Testis (tissue), 3 donors: Measurements from ENCODE around the gene DBP. TPM values are rescaled to one million over a fixed set of nuclear protein-coding genes. Genes with fewer than 3 reads are reported as not detected.
A peak's percentile ranks its signal among the peaks of the same experiment; 100 is the strongest.

Experiments
- DNase-seq: peaks from one replicate; pipeline ENCODE4 v3.0.0-alpha.2; 2019
- H3K27ac ChIP-seq, 2 donors: fragments of 200-600 bp; sonication (generic); one replicate each; pipeline ENCODE4 v1.5.1; 2019
- H3K27me3 ChIP-seq: fragments of 200-600 bp; sonication (generic); one replicate; pipeline ENCODE4 v1.5.1; 2019
- H3K36me3 ChIP-seq: fragments of 200-600 bp; sonication (generic); one replicate; pipeline ENCODE4 v1.5.1; 2017; ENCODE audit warnings: low read depth; ENCODE audit errors: missing control alignments
- H3K4me1 ChIP-seq: fragments of 200-600 bp; sonication (generic); one replicate; pipeline ENCODE4 v1.5.1; 2019
- H3K4me3 ChIP-seq, 2 donors: fragments of 200-600 bp; sonication (generic); one replicate each; pipeline ENCODE4 v1.5.1; 2017 to 2019
- H3K9me3 ChIP-seq: fragments of 200-600 bp; sonication (generic); one replicate; pipeline ENCODE4 v1.5.1; 2017
- POLR2A ChIP-seq: fragments of 450-650 bp; IDR thresholded peaks from one replicate; pipeline ENCODE4 v1.6.1; 2017; ENCODE audit warnings: antibody characterized with exemption, mild to moderate bottlenecking, moderate library complexity
- WGBS, 2 donors: methylation state at CpG; one replicate each; pipeline ENCODE4 v1.1.5; 2018; 5-methylcytosine and 5-hydroxymethylcytosine counted together
- intact Hi-C: fragments of 100-400 bp; cut with DNase I; formaldehyde crosslinking; loops from one replicate; pipeline ENCODE4 v1.15.1; 2023; ENCODE audit warnings: low total_unique reads
- polyA plus RNA-seq: library from polyadenylated mRNA; stranded (reverse); fragments of 350-450 nt; fragmentation: Illumina TruSeq; extraction: RNeasy Lipid Tissue Mini Kit (QIAGEN cat#74804); gene quantifications from one replicate; pipeline ENCODE4 v1.2.3, GENCODE V29; 2014; ENCODE audit warnings: low read depth, low replicate concordance; ENCODE audit not compliant: insufficient read depth
- total RNA-seq, 2 donors: library from RNA; depleted of rRNA; stranded (reverse); fragments of >200 nt; gene quantifications; one replicate each; pipeline ENCODE4 v1.2.3, GENCODE V29; 2016
- TF ChIP-seq, protein P1 (sequence below), 3 experiments: fragments of 450-650 bp in 2 of 3; fragments of 200-600 bp in 1 of 3; sonication (generic) in 1 of 3; IDR thresholded peaks; one replicate each; pipeline ENCODE4 v1.5.1; 2016 to 2019; ENCODE audit warnings: antibody characterized with exemption in 3 of 3, mild to moderate bottlenecking in 2 of 3, moderate library complexity in 1 of 3

Gene DBP
- total and polyA plus RNA-seq, 3 donors from 2014 or later = 30.4 to 51.0 (median 48.9) TPM

DNA sequence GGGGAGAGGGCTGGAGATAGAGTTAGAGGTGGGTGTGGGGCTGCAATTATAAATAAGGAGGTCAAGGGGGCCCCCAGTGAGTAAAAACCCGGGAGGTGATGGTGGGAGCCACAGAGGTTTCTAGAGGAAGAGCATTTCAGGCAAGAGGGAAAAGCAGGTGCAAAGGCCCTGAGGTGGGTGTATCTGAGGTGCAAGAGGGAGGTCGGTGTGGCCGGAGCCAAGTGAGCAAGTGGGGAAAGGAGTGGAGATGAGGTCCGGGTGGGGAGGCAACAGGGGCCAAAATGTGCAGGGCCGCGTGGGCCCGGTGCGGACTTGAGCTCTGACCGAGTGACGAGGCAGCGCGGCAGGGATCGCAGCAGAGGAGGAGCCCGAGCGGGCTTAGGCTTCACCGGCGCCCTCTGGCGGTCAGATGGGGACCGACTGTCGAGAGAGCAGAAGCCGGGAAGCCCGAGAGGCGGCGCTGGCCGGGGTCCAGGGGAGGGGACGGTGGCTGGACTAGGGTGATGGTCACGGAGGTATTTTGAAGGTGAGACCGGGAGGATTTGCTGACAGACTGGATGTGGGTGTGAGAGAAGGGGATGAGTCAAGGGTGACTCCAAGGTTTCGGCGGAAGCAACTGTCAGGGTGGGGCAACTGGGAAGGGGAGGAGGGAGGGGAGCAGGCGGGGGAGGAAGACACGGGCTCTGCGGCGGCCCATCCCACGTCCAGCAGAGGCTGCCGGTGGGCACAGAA lies 48.3 kb downstream of the DBP start:
- peak overlapping the region; percentile 4 to 49 for H3K4me3 ChIP-seq
- DNase-seq = peak; percentile 95
- H3K4me1 ChIP-seq = no peaks in the 10 kb centered on the region
- no peaks in the 10 kb centered on the region for H3K36me3 ChIP-seq
- intact Hi-C loops = loop anchor here (10.0 kb wide), 1 partner anchor 84 kb away; no protein-coding TSS in a partner anchor
- no peaks in the 10 kb centered on the region for H3K27me3 ChIP-seq
- 3% methylated on average over 35 to 36 of the region's 36 CpGs for WGBS, 2 donors
- no peak overlapping the region for H3K27ac ChIP-seq
- TF ChIP-seq, protein P1, sequence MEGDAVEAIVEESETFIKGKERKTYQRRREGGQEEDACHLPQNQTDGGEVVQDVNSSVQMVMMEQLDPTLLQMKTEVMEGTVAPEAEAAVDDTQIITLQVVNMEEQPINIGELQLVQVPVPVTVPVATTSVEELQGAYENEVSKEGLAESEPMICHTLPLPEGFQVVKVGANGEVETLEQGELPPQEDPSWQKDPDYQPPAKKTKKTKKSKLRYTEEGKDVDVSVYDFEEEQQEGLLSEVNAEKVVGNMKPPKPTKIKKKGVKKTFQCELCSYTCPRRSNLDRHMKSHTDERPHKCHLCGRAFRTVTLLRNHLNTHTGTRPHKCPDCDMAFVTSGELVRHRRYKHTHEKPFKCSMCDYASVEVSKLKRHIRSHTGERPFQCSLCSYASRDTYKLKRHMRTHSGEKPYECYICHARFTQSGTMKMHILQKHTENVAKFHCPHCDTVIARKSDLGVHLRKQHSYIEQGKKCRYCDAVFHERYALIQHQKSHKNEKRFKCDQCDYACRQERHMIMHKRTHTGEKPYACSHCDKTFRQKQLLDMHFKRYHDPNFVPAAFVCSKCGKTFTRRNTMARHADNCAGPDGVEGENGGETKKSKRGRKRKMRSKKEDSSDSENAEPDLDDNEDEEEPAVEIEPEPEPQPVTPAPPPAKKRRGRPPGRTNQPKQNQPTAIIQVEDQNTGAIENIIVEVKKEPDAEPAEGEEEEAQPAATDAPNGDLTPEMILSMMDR (IDR thresholded peaks at IDR 0.05) = peak; percentile 82 to 87 (median 86)
- TF ChIP-seq POLR2A = no peak
- no peaks in the 10 kb centered on the region for H3K9me3 ChIP-seq

DNA sequence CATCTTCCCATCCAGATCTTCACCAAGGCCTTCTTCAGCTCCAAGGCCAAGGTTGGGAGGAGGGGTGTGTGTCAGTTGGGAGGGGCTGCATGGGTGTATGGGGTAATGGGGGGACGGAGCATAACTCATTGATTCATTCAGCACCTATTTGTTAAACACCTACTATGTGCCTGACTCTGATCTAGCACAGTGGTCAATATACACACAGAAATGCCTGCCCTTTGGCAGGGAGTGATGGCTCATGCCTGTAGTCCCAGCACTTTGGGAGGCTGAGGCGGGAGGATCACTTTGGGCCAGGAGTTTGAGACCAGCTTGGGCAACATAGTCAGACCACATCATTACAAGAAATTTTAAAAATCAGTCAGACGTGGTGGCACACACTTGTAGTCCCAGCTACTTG lies 49.8 kb downstream of the DBP start:
- Histone ChIP-seq H3K4me1 (no peaks in the 10 kb centered on the region), H3K36me3 (no peaks in the 10 kb centered on the region), H3K27ac (no peak overlapping the region), H3K9me3 (no peaks in the 10 kb centered on the region), H3K4me3 (no peak overlapping the region), H3K27me3 (no peaks in the 10 kb centered on the region)
- WGBS, 2 donors = 73 to 92% methylated on average over 2 to 3 of the region's 3 CpGs
- no peak for TF ChIP-seq POLR2A
- TF ChIP-seq, protein P1 (IDR thresholded peaks at IDR 0.05) = no peak
- intact Hi-C loops = loop anchor here (10.0 kb wide), 1 partner anchor 83 kb away; no protein-coding TSS in a partner anchor
- DNase-seq = no peak

DNA sequence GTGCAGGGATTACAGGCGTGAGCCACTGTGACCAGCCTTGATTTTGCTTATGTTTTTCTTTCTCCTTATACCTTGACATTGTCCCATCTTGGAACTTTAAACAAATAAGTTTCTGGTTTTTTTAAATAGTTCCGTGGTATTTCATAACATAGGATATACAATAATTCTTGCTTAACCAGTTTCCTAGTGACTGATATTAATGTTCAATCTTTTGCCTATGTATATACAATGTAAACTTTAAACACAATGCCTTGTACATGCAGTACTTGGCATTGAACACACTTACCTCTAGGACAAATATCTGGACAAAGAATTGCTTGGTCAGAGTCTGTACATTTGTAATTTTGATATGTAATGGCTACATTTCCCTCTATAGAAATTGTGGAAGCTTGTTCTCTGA lies 55.0 kb downstream of the DBP start:
- intact Hi-C loops = loop anchor here (10.0 kb wide), 1 partner anchor 77 kb away; no protein-coding TSS in a partner anchor
- TF ChIP-seq, protein P1 (IDR thresholded peaks at IDR 0.05) = no peak
- TF ChIP-seq POLR2A = no peak
- no peak overlapping the region for H3K4me3 ChIP-seq

More for the DNA sequence above, 55.0 kb downstream of the DBP start:
- no peaks in the 10 kb centered on the region for H3K36me3 ChIP-seq
- no peaks in the 10 kb centered on the region for H3K27me3 ChIP-seq
- DNase-seq = no peak
- no peaks in the 10 kb centered on the region for H3K4me1 ChIP-seq
- no peak overlapping the region for H3K27ac ChIP-seq
- 83 to 93% methylated on average over 2 of the region's 2 CpGs for WGBS, 2 donors
- no peaks in the 10 kb centered on the region for H3K9me3 ChIP-seq

Other genes with a start within 250 kb of the DBP start
- 100 to 1,000 TPM; 149 to 155 TPM for gene KDELR1, start 245.8 kb downstream of the DBP start, total RNA-seq
- gene KDELR1, start 245.8 kb downstream of the DBP start, polyA plus RNA-seq = 187 TPM
- gene GRIN2D, start 243.7 kb downstream of the DBP start, total RNA-seq = 1 to 10 TPM; 2.4 to 2.7 TPM
- 1.4 TPM for gene GRIN2D, start 243.7 kb downstream of the DBP start, polyA plus RNA-seq
- 10 to 100 TPM; 32.8 to 35.2 TPM for gene GRWD1, start 191.4 kb downstream of the DBP start, total RNA-seq
- 17.8 TPM for gene GRWD1, start 191.4 kb downstream of the DBP start, polyA plus RNA-seq
- gene KCNJ14, start 181.8 kb downstream of the DBP start, total RNA-seq = 1 to 10 TPM; 1.6 to 2.2 TPM
- 0.66 TPM for gene KCNJ14, start 181.8 kb downstream of the DBP start, polyA plus RNA-seq
- 100 to 1,000 TPM in 1 of 2 donors, 10 to 100 TPM in 1; 92.7 to 123 TPM for gene CYTH2, start 168.0 kb downstream of the DBP start, total RNA-seq
- gene CYTH2, start 168.0 kb downstream of the DBP start, polyA plus RNA-seq = 132 TPM
- 1 to 10 TPM in 1 of 2 donors, under 1 TPM in 1; 0.62 to 1.7 TPM for gene LMTK3, start 125.5 kb downstream of the DBP start, total RNA-seq
- gene LMTK3, start 125.5 kb downstream of the DBP start, polyA plus RNA-seq = 0.96 TPM
- 1 to 10 TPM; 1.1 to 1.4 TPM for gene SULT2B1, start 85.2 kb downstream of the DBP start, total RNA-seq
- 1.0 TPM for gene SULT2B1, start 85.2 kb downstream of the DBP start, polyA plus RNA-seq
- 100 to 1,000 TPM in 1 of 2 donors, 10 to 100 TPM in 1; 72.6 to 147 TPM for gene SPACA4, start 30.6 kb downstream of the DBP start, total RNA-seq
- 145 TPM for gene SPACA4, start 30.6 kb downstream of the DBP start, polyA plus RNA-seq
- gene FAM83E, start 22.3 kb downstream of the DBP start, total RNA-seq = 1 to 10 TPM in 1 of 2 donors, under 1 TPM in 1; 0.99 to 1.6 TPM
- 2.2 TPM for gene FAM83E, start 22.3 kb downstream of the DBP start, polyA plus RNA-seq
- 1,000 to 10,000 TPM; 1,047 to 1,537 TPM for gene RPL18, start 18.2 kb downstream of the DBP start, total RNA-seq
- gene RPL18, start 18.2 kb downstream of the DBP start, polyA plus RNA-seq = 1,050 TPM
- gene SPHK2, start 17.9 kb downstream of the DBP start, total RNA-seq = 10 to 100 TPM; 31.2 to 43.1 TPM
- 47.6 TPM for gene SPHK2, start 17.9 kb downstream of the DBP start, polyA plus RNA-seq
- gene CA11, start 8.8 kb upstream of the DBP start, total RNA-seq = 1 to 10 TPM; 6.3 to 6.8 TPM
- 20.0 TPM for gene CA11, start 8.8 kb upstream of the DBP start, polyA plus RNA-seq
- gene NTN5, start 35.6 kb upstream of the DBP start, total RNA-seq = 1 to 10 TPM; 1.6 to 4.3 TPM
- gene NTN5, start 35.6 kb upstream of the DBP start, polyA plus RNA-seq = 0.87 TPM
- gene FUT2, start 58.6 kb upstream of the DBP start, total RNA-seq = under 1 TPM; 0.12 to 0.47 TPM
- gene FUT2, start 58.6 kb upstream of the DBP start, polyA plus RNA-seq = 0.20 TPM
- 10 to 100 TPM; 21.8 TPM for gene MAMSTR, start 82.3 kb upstream of the DBP start, total RNA-seq
- 15.0 TPM for gene MAMSTR, start 82.3 kb upstream of the DBP start, polyA plus RNA-seq
- gene RASIP1, start 103.2 kb upstream of the DBP start, total RNA-seq = 10 to 100 TPM; 11.2 to 21.4 TPM
- gene RASIP1, start 103.2 kb upstream of the DBP start, polyA plus RNA-seq = 8.8 TPM
- 10 to 100 TPM; 10.5 to 28.9 TPM for gene IZUMO1, start 109.5 kb upstream of the DBP start, total RNA-seq
- gene IZUMO1, start 109.5 kb upstream of the DBP start, polyA plus RNA-seq = 32.8 TPM
- 1 to 10 TPM; 2.0 to 3.6 TPM for gene FUT1, start 115.3 kb upstream of the DBP start, total RNA-seq
- gene FUT1, start 115.3 kb upstream of the DBP start, polyA plus RNA-seq = 5.1 TPM
- not detected for gene FGF21, start 118.1 kb upstream of the DBP start, total RNA-seq
- gene FGF21, start 118.1 kb upstream of the DBP start, polyA plus RNA-seq = not detected
- gene BCAT2, start 173.7 kb upstream of the DBP start, total RNA-seq = 10 to 100 TPM; 58.5 to 67.4 TPM
- 38.0 TPM for gene BCAT2, start 173.7 kb upstream of the DBP start, polyA plus RNA-seq
- gene HSD17B14, start 199.1 kb upstream of the DBP start, total RNA-seq = 10 to 100 TPM in 1 of 2 donors, 1 to 10 TPM in 1; 5.6 to 11.9 TPM
- 8.8 TPM for gene HSD17B14, start 199.1 kb upstream of the DBP start, polyA plus RNA-seq
- 10 to 100 TPM; 12.8 to 22.3 TPM for gene PLEKHA4, start 231.2 kb upstream of the DBP start, total RNA-seq
- 19.9 TPM for gene PLEKHA4, start 231.2 kb upstream of the DBP start, polyA plus RNA-seq
- gene PPP1R15A, start 235.0 kb upstream of the DBP start, total RNA-seq = 10 to 100 TPM; 37.2 to 40.9 TPM
- 48.3 TPM for gene PPP1R15A, start 235.0 kb upstream of the DBP start, polyA plus RNA-seq